K562 (cell line): ENCODE measurements around the gene RHOXF2B. TPM values are rescaled to one million over a fixed set of nuclear protein-coding genes. Genes with fewer than 3 reads are reported as not detected.

Experiments
- ATAC-seq: fragments of 200-7000 bp; cut with Tn5 transposase; 3 replicates; pipeline ENCODE4 v1.9.1; 2020; ENCODE audit warnings: moderate library complexity
- BruUV-seq: library from RNA; stranded (reverse); fragments of 400-500 nt; replicated peaks from 2 replicates; lab custom pipeline; 2021; lab: Mats Ljungman, UMichigan
- CTCF ChIA-PET: fragments of 300-600 bp; formaldehyde crosslinking; extraction: SDS; loops from one replicate; lab custom pipeline; 2021; ENCODE audit warnings: low intra/inter-chr PET ratio; lab: Yijun Ruan, JAX
- POLR2A ChIA-PET: fragments of 300-600, 350-650 bp; sonication (Branson Sonifier 250); formaldehyde crosslinking; extraction: SDS; loops from one replicate; lab custom pipeline; 2021; ENCODE audit warnings: antibody characterized with exemption, inconsistent platforms; lab: Yijun Ruan, JAX
- DNase-seq, 4 experiments: peaks; one replicate each; pipeline versions ENCODE4 v3.0.0 to v3.0.0-alpha.2; 2011 to 2018; ENCODE audit warnings: low spot score in 3 of 4, mixed read lengths in 3 of 4; ENCODE audit errors: extremely low read depth in 1 of 4
- FAIRE-seq: peaks from 2 replicates; lab custom pipeline; 2011; peaks lifted over from hg19 to GRCh38; lab: Jason Lieb, UNC
- H2AFZ ChIP-seq: 2 replicates; pipeline ENCODE4 v1.6.0; 2011; ENCODE audit warnings: low read depth, low read length, control low read depth, inconsistent platforms
- H3K27ac ChIP-seq: fragments of 200-600 bp; 3 replicates; pipeline ENCODE4 v1.8.0; 2011; ENCODE audit warnings: low read depth, mild to moderate bottlenecking, control low read depth, inconsistent platforms, low read length, moderate library complexity, mixed read lengths; ENCODE audit errors: extremely low read depth
- H3K27me3 ChIP-seq, 2 experiments: fragments of 300-600 bp in 1 of 2; 2 replicates in 1 of 2; 3 replicates in 1 of 2; pipeline versions ENCODE4 v1.6.0 to v1.8.0; 2011; ENCODE audit warnings: inconsistent platforms in 2 of 2, low read length in 2 of 2, mild to moderate bottlenecking in 1 of 2, mixed read lengths in 1 of 2, moderate library complexity in 1 of 2; ENCODE audit not compliant: control insufficient read depth in 2 of 2, insufficient read depth in 2 of 2
- H3K36me3 ChIP-seq: fragments of 300-600 bp; 3 replicates; pipeline ENCODE4 v1.8.0; 2011; ENCODE audit warnings: mild to moderate bottlenecking, low read length, inconsistent platforms; ENCODE audit not compliant: control insufficient read depth, insufficient read depth
- H3K4me1 ChIP-seq, 2 experiments: fragments of 200-600 bp in 1 of 2; replicated peaks in 1 of 2; 2 replicates in 1 of 2; 3 replicates in 1 of 2; pipeline versions ENCODE4 v1.5.1 to v1.8.0; 2011; ENCODE audit warnings: inconsistent platforms in 2 of 2, low read length in 2 of 2, mild to moderate bottlenecking in 1 of 2, mixed read lengths in 1 of 2, moderate library complexity in 1 of 2; ENCODE audit not compliant: control insufficient read depth in 2 of 2, insufficient read depth in 2 of 2
- H3K4me2 ChIP-seq: 2 replicates; pipeline ENCODE4 v1.6.1; 2011; ENCODE audit warnings: low read length, control low read depth, inconsistent platforms, mixed read lengths; ENCODE audit not compliant: insufficient read depth
- H3K4me3 ChIP-seq: fragments of 200-600 bp; sonication (generic), shearing (Covaris generic); 2 replicates; pipeline ENCODE4 v1.5.1; 2016; ENCODE audit warnings: control low read depth, inconsistent platforms
- H3K79me2 ChIP-seq: fragments of 200-600 bp; 3 replicates; pipeline ENCODE4 v1.8.0; 2011; ENCODE audit warnings: low read length, inconsistent platforms; ENCODE audit not compliant: control insufficient read depth, insufficient read depth
- H3K9ac ChIP-seq, 2 experiments: 2 replicates each; pipeline versions ENCODE4 v1.6.0 to v1.6.1; 2011; ENCODE audit warnings: low read depth in 2 of 2, low read length in 2 of 2, control low read depth in 1 of 2, inconsistent platforms in 1 of 2, mild to moderate bottlenecking in 1 of 2, mixed read lengths in 1 of 2; ENCODE audit not compliant: insufficient read depth in 1 of 2
- H3K9me1 ChIP-seq: one replicate; pipeline ENCODE4 v1.6.0; 2011; ENCODE audit warnings: inconsistent platforms, mild to moderate bottlenecking, low read length, moderate library complexity; ENCODE audit not compliant: control insufficient read depth, insufficient read depth
- H3K9me3 ChIP-seq: replicated peaks from 2 replicates; pipeline ENCODE4 v1.5.1; 2011; ENCODE audit warnings: low read depth, low read length, inconsistent platforms; ENCODE audit not compliant: control insufficient read depth, insufficient read depth
- H4K20me1 ChIP-seq: replicated peaks from 2 replicates; pipeline ENCODE4 v1.6.1; 2011; ENCODE audit warnings: low read length, inconsistent platforms, mixed read lengths; ENCODE audit not compliant: control insufficient read depth, insufficient read depth
- CCNT2 ChIP-seq: IDR thresholded peaks from 2 replicates; pipeline ENCODE4 v1.6.1; 2011; ENCODE audit warnings: borderline replicate concordance, low read depth, mild to moderate bottlenecking, moderate library complexity, mixed read lengths, low read length; ENCODE audit not compliant: insufficient read length; ENCODE audit errors: extremely low read depth
- HCFC1 ChIP-seq: IDR thresholded peaks from 2 replicates; pipeline ENCODE4 v1.6.1; 2012; ENCODE audit warnings: low read depth, low read length, improper control_type of control experiment
- HSF4 ChIP-seq: fragments of 250-450 bp; sonication (Bioruptor Pico); IDR thresholded peaks from 2 replicates; pipeline ENCODE4 v2.1.2; 2022; ENCODE audit warnings: mild to moderate bottlenecking, moderate library complexity, borderline replicate concordance
- RNF219 ChIP-seq: fragments of 250-450 bp; sonication (Bioruptor Pico); IDR thresholded peaks from 2 replicates; pipeline ENCODE4 v1.5.0; 2022; ENCODE audit warnings: mild to moderate bottlenecking
- THRAP3 ChIP-seq: fragments of 450-650 bp; IDR thresholded peaks from 2 replicates; pipeline ENCODE4 v1.6.1; 2016; ENCODE audit warnings: mild to moderate bottlenecking, inconsistent platforms, borderline replicate concordance
- ZBTB7A ChIP-seq: IDR thresholded peaks from 2 replicates; pipeline ENCODE4 v1.6.1; 2011; ENCODE audit warnings: low read depth, mild to moderate bottlenecking, low read length, moderate library complexity, borderline replicate concordance; ENCODE audit not compliant: control insufficient read depth
- ZNF124 ChIP-seq: sonication (generic); formaldehyde crosslinking; IDR thresholded peaks from 2 replicates; pipeline ENCODE4 v1.8.1; 2022; ENCODE audit warnings: missing genetic modification reagents
- ZNF584 ChIP-seq: fragments of 200-800 bp; sonication (Bioruptor generic); IDR thresholded peaks from 2 replicates; pipeline ENCODE4 v1.6.1; 2016; ENCODE audit warnings: low read depth, mild to moderate bottlenecking, missing genetic modification characterization, missing compliant biosample characterization
- ZNF589 ChIP-seq: fragments of 200-800 bp; sonication (Bioruptor generic); IDR thresholded peaks from 2 replicates; pipeline ENCODE4 v1.6.1; 2016; ENCODE audit warnings: low read depth, missing genetic modification characterization, missing compliant biosample characterization
- in situ Hi-C: fragments of 300-500 bp; cut with MboI; formaldehyde crosslinking; loops from 4 replicates; pipeline ENCODE4 v1.15.0; 2018; ENCODE audit warnings: inconsistent platforms, mixed read lengths
- intact Hi-C: fragments of 100-400 bp; cut with micrococcal nuclease; formaldehyde crosslinking; loops from 2 replicates; pipeline ENCODE4 v1.14.2; 2022
- polyA plus RNA-seq, 8 experiments: library from polyadenylated mRNA; depleted of rRNA in 4 of 8; stranded (reverse) in 5 of 8; unstranded in 3 of 8; fragments of >200 nt; fragmentation: Nextera tagmentation in 2 of 8; fragmentation: Illumina TruSeq in 1 of 8; extraction: Ambion mirVana in 2 of 8; extraction: Trizol in 1 of 8; gene quantifications; 2 replicates each; pipeline versions ENCODE4 v1.2.1 to v1.2.3, GENCODE V29; 2011 to 2014; ENCODE audit warnings: inconsistent platforms in 1 of 8, missing spikeins in 1 of 8
- total RNA-seq, 7 experiments: library from RNA; depleted of rRNA in 6 of 7; stranded (reverse); fragments of >200 nt in 6 of 7; fragmentation: Illumina TruSeq in 2 of 7; extraction: Trizol in 2 of 7; gene quantifications; 2 replicates each; pipeline versions ENCODE4 v1.2.1 to v1.2.3, GENCODE V29; 2011 to 2021; ENCODE audit warnings: low replicate concordance in 1 of 7

RHOXF2B gene
- total and polyA plus RNA-seq, 9 of the 15 experiments (the other 6 are each of a cell fraction or from before 2014, with no cell fraction given): 0.79 to 4.3 (median 2.2) TPM

DNA sequence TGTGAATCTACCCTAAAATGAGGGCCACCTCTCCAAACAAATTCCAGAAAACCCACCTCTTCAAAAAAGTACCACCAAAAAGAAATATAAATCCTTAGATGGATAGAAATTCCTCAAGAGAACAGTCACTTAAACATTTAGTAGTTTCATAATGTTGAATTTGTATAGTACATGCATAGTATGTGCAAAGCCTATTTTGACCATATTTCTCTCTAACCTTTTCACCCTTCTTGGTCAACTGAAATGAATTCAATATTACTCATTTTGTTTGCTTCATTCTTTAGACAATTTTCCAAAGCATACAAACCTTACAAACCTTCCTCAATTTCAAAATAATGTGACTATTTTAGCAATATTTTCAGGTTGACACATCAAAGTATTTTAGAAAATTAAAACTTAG lies 34.1 kb upstream of the RHOXF2B start:
- TF ChIP-seq CCNT2: no peak
- TF ChIP-seq HCFC1: no peak
- no peak for TF ChIP-seq ZNF589 (CRISPR knock-in tag)
- TF ChIP-seq RNF219 (CRISPR knock-in tag): no peak
- no peak for TF ChIP-seq HSF4 (CRISPR knock-in tag)
- no peak for TF ChIP-seq ZNF584
- TF ChIP-seq THRAP3: no peak
- TF ChIP-seq ZBTB7A: no peak
- TF ChIP-seq ZNF124 (CRISPR knock-in tag): no peak
- TF ChIP-seq, all 486 proteins: peak for 0
- FAIRE-seq (no peak), DNase-seq (no peak), ATAC-seq (no peak)
- Histone ChIP-seq H3K9me1 (no peaks in the 10 kb centered on the region), H3K4me2 (no peak overlapping the region), H3K79me2 (no peaks in the 10 kb centered on the region), H3K4me1 (peaks cover 0 to 6% of the 10 kb centered on the region in 2 experiments; a peak in 2 of 5 replicates), H3K36me3 (no peaks in the 10 kb centered on the region), H2AFZ (no peak overlapping the region), H4K20me1 (no peaks in the 10 kb centered on the region), H3K27ac (no peak overlapping the region), H3K9me3 (no peaks in the 10 kb centered on the region), H3K4me3 (no peak overlapping the region), H3K9ac (no peak overlapping the region), H3K27me3 (no peaks in the 10 kb centered on the region)
- ChIA-PET CTCF (no interaction called here), POLR2A (interaction anchor here (2.5 kb wide), 1 partner anchor 14 kb away, joined by 6 read pairs; no protein-coding TSS in a partner anchor)
- BruUV-seq: no TSS peak
- in situ Hi-C loops: no loop called here
- intact Hi-C loops: no loop called here
